Cortex of kidney (tissue), 1 donor: Measurements from ENCODE around the gene ZRANB3.
A peak's percentile ranks its signal among the peaks of the same experiment; 100 is the strongest.
"Not testable (repeated sequence)": the region's sequence is repeated elsewhere in the genome, so short reads cannot be mapped to it uniquely, and the experiment has no call there.

Source experiments
- DNase-seq: peaks from one replicate; lab custom pipeline; 2025; lab: John Stamatoyannopoulos, UW

Gene ZRANB3

DNA sequence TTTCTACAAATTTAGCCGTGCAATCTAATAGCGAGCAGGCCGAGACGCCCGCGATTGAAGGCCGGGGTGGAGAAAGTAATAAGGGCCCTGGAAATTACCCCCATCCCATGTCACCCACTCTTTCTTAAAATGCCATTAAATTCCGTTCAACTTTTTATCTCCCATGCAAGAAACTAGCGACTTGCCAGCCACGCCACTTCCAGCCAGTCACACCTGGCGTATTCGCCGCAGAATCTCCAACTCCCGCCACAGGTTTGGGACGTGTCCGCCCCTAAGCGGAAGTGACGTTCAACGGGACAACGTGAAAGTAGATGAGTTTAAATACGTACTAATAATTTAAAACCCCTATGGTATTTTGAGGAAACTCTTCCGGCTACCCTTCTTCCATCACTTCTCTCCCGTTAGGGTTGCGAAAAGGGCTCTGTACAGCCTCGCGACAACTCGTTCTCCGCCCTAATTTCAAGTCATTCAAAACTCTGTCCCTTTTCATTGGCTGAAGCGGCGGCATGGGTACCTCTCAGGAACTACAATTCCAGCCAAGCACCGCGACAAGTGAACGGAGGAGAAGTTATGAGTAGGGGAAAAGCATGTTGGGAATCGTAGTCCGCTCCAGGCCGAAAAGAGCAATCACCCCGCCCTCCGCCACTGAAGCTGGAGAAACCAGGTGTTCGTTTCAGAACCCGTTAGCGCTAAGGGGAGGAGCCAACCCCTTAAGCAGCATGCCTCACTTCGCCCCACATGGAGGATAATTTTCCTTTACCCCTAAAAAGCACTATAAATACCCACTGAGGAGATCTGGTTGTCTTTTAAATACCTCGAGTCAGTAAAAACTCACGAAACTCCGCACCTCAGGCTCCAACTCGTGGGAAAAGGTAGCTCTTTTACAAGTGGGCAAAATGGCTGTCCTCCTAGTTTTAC lies at the start of gene ZRANB3:
Gene ZRANB3, minus strand, starts transcription at position 906 of the 918 bp plus-strand sequence.
- peak; percentile 35 for DNase-seq

DNA sequence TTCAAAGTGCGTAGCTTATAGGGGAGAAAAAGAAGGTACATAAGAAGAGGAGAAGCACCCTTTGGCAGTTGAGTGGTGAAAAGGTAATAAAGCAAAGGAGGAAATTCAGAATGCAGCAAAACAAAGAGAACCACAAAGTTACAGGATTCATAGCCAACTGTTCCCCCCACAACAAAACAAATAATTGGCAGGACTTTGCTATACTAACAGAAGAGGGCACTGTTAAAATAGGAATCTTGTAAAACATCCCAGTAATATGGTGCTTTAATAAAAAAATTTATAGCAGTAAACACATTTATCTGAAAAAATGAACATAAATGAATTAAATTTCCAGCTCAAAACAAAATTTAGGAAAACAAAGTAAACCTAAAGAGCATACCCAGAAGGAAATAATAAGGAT lies 42.6 kb upstream of the ZRANB3 start:
- no peak for DNase-seq

- DNase-seq, result no peak
Measured at GRCh38 chr2:135570884-135571283, 39.9 kb upstream of the ZRANB3 start.

DNA sequence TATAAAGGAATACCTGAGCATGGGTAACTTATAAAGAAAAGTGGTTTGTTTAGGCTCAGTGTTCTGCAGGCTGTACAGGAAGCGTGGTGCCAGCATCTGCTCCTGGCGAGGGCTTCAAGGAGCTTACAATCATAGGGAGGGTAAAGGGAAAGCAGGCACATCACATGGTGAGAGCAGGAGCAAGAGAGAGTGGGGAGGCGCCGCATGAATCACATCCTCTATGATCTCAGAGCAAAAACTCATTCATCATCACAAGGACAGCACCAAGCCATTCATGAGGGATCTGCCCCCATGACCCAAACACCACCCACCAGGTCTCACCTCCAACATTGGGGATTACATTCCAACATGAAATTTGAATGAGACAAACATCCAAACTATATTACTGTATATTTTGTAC lies 32.8 kb upstream of the ZRANB3 start:
- DNase-seq, result no peak

DNA sequence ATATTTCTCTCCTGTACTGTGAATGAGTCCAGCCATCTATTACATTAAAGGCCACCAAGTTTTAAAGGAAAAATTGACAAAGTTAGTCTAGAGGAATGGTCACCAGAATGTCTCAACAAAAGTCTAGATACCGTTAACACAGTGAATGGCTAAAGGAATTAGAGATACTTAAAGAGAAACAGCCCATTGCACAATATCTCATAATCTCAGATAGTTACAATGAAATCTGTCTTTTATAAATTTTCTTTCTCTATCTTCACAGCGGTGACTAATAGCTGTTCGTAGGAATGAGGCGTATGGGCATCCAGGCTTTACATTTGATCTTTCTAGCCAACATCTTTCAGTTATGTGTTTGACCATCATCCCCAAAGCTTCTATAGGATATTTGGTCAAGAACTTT lies 30.9 kb upstream of the ZRANB3 start:
- no peak for DNase-seq

DNA sequence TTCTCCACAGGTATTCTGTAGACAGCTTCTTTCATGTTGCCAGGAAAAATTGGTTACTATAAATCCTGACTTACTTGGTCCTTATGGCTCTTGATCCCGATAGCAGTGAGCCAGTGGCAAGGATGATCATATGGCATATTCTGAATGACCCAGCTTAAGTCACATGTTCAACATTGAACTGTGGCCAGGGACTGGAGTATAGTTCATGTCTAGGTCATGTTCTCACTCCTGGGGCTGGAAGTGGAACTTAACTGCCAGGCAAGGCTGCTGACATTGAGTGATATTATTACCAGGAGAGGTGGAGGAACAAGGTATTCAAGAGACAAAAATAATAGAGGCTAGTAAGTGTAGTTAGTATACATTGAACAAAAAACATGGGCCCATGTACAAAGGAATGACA lies 26.5 kb upstream of the ZRANB3 start:
- no peak for DNase-seq

GRCh38 chr2:135555311-135555710 lies 24.3 kb upstream of the ZRANB3 start:
- DNase-seq, result no peak

DNA sequence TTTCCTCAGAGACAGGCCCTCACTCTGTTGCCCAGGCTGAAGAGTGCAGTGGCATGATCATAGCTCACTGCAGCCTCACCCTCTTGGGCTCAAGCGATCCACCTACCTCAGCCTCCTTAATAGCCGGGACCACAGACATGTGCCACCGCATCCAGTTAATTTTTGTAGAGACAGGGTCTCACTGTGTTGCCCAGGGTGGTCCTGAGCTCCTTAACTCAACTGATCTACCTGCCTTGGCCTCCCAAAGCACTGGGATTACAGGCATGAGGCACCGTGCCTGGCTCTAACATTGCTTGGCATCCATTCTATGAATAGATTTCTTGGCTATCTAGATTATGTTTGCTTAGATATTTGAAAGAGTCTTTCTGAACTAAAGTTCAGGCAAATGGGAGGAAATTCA lies 21.9 kb upstream of the ZRANB3 start:
- no peak for DNase-seq

DNA sequence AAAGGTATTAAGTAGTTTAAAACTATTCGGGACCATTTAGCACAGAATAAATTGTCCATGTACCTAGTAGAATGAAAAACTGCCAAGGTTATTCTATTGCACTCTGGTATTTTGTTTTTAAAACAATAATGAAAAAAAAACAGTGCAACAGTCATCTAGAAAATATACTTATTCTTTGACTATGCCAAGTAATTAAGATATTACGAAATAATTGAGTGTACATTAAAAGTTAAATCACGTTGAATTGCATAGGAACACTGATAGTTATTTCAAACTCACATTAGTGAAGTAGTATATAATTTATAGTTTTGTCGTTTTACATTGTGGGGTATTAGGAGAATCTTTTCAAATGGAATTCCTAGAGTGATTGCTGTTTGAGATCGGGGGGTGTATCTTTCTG lies 20.3 kb upstream of the ZRANB3 start:
- no peak for DNase-seq

DNA sequence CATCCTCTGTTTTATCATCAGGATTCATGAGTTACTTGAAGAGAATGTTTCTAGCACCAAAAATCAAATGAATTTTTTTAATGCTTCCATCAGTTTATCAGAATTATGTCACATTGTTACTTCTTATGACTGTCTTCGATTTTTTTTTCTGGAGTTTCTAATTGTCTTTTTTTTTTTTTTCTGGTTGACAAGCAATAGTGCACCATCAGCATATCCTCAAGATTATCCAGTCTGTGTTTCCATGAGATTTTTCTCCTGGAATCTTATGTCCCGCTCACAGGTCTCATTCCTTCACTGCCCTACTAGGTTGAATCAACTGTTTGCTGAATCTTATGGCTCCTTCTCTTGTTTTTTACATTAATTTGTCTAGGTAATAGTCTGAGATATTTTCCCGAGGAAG lies 16.3 kb upstream of the ZRANB3 start:
- DNase-seq, result no peak

DNA sequence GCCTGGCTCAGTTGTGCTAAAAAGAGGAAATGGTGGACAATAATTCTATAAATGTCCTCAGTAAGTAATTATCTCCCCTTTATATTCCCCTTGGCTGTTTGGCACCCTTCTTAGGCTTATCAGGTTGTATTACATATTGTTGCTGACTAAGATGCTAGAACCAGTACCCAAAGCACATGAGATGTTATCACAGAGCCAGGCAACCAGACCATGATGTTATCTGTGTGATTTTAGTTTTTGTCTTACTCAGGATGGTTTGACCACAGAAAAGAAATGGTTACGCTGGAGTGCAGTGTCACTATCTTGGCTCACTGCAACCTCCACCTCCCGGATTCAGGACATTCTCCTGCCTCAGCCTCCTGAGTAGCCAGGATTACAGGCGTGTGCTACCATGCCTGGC lies 15.4 kb upstream of the ZRANB3 start:
- no peak for DNase-seq

GRCh38 chr2:135533545-135533944 lies 2.5 kb upstream of the ZRANB3 start:
- DNase-seq, result not testable (repeated sequence)

DNA sequence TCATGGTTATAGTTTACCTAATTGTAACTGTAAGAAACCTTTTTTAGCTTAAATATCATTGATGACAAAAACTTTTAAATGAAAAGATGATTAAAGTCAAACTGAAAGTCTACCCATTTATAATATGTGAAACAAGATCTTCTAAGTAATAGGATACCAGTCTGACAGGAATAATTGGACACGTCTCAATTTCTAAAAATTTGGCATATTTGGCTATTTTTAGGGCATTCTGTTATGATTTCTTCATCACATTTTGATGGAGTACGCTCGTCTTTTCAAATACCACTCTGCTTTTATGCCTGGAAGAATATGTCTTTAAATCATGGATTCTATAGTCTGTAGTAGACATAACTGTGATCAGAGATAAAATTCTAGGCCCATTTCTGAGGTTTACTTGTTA lies 1.6 kb upstream of the ZRANB3 start:
- no peak for DNase-seq

- DNase-seq, result peak; percentile 37
Measured at GRCh38 chr2:135531231-135532197, 496 bp upstream of the ZRANB3 start, which contains the start of gene R3HDM1. TSS of gene R3HDM1 (plus strand) at chr2:135531484. CDS start at chr2:135604846, 73,362 bp downstream.

DNA sequence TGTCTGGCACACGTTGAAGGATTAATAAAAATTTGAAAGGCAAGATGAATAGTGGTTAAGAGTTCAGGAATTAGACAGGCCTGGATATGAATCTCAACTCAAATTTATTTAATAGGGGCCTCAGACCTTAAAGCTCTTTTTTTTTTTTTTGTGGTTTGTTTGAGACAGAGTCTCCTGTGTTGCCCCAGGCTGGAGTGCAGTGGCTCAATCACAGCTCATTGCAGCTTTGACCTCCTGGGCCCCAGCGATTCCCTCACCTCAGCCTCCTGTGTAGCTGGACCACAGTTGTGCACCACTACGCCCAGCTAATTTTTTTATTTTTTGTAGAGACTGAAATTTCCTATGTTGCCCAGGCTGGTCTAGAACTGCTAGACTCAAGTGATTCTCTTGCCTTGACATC lies 3.0 kb downstream of the ZRANB3 start:
- no peak for DNase-seq

DNA sequence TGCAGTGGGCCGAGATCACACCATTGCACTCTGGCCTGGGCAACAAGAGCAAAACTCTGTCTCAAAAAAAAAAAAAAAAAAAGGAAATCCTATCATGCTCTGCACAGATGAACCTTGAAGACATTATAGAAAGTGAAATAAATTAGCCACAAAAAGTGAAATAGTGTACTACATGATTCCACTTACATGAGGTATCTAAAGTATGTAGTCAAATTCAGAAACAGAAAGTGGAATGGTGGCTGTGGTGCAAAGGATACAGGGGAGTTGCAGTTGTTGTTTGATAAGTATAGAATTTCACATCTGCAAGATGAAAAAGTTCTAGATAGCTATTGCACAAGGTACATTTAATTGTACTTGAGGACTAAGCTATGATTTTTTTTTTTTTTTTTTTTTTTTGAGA lies 5.2 kb downstream of the ZRANB3 start:
- DNase-seq, result no peak

DNA sequence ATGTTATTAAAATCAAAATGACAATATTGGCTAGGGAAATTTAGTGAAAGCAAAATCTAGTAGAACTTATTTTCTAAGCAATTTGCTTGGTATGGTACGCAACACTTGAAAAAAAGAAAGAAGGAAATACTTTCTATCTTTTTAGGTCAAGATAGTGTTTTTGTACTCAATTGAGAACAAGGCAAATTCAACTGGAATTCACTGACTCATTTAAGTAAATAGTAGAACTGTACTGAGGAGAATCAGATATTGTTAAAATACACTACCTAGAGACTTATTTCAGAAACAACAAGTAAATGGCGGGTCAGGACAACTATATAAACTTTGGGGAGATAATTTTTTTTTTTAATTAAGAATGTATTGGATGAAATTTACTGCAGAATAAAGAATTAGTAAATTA lies 18.9 kb downstream of the ZRANB3 start:
- DNase-seq, result no peak

DNA sequence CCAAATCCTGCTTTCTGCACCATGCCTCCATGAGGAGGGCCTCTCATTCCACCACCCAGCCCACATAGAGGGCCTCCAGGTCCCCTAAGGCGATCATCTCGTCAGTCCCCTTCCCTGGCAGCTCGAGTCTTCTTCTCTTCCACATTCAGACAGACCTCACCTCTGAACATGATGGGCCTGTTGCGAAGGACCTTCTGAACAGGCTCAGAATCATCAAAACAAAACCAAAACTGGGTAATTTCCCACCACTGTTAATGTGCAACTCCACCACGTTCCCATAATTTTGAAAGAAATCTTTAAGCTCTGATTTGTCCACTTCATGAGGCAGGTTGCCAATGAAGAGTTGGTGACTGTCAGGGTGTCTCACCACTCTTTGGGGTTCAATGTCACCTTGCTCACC lies 20.4 kb downstream of the ZRANB3 start:
- no peak for DNase-seq

DNA sequence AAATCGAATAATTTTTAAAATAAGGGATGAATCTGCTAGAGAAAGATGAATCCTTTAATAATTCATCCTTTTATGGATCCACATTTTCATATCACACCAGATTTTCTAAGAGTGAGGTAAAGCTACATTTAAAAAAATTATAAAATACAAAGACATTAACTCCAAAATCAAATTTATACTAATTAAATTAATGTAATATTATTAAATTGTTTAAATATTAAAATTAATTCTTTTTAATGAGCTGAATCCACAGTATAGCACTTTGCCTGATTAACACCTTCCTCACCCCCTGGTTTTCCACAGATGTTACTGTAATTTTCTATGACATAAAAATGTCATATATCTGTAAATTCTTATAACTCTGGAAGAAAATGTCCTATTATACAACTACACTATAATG lies 26.2 kb downstream of the ZRANB3 start:
- DNase-seq, result no peak

GRCh38 chr2:135498588-135498987 lies 32.4 kb downstream of the ZRANB3 start:
- not testable (repeated sequence) for DNase-seq

- no peak for DNase-seq
Measured at GRCh38 chr2:135494917-135495316, 36.1 kb downstream of the ZRANB3 start.

DNA sequence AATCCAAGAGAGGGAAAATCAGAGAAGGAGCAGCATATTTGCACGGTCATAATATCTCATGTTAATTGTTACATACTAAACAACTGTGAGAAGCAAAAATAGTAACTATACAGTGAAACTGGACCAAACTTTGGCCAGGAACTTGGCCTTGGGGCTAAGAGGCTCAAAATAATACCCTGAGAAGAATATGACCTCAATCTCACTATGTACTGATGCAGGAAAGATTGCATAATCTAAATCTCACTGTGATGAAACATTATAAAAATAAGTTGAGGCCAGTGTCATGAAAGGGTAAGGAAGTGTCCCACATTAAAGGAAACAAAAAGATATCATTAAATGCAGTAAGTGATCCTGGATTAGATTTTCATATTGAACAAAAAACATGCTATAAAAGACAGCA lies 36.5 kb downstream of the ZRANB3 start:
- DNase-seq, result no peak

DNA sequence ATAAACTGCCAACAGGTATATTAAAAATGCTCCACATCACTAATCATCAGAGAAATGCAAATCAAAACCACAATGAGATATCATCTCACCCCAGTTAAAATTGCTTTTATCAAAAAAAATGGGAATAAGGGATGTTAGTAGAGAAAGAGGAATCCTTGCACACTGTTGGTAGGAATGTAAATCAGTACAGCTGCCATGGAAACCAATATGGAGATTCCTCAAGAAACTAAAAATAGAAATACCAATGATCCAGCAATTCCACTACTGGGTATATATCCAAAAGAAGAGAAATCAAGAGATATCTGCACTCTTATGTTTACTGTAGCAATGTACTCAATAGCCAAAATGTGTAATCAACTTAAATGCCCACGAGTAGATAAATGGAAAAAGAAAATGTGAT lies 40.6 kb downstream of the ZRANB3 start:
- no peak for DNase-seq
